Parathyroid adenoma (tissue), 2 donors: ENCODE measurements around the gene PITX1.

ENCODE experiments used
- H2AFZ ChIP-seq: fragments of 300-600 bp; sonication (generic); one replicate; pipeline ENCODE4 v1.7.0; 2017; ENCODE audit warnings: antibody characterized with exemption, mild to moderate bottlenecking
- H3K27ac ChIP-seq: fragments of 300-600 bp; sonication (generic); one replicate; pipeline ENCODE4 v1.7.0; 2017
- H3K27me3 ChIP-seq: fragments of 300-600 bp; sonication (generic); one replicate; pipeline ENCODE4 v1.7.0; 2017; ENCODE audit warnings: low read length; ENCODE audit not compliant: control insufficient read depth, insufficient read depth
- H3K36me3 ChIP-seq: fragments of 300-600 bp; sonication (generic); one replicate; pipeline ENCODE4 v1.7.0; 2017; ENCODE audit warnings: low read length; ENCODE audit not compliant: control insufficient read depth, insufficient read depth
- H3K4me1 ChIP-seq: fragments of 300-600 bp; sonication (generic); one replicate; pipeline ENCODE4 v1.7.0; 2017; ENCODE audit warnings: control low read depth
- H3K4me2 ChIP-seq: fragments of 300-600 bp; sonication (generic); one replicate; pipeline ENCODE4 v1.7.0; 2017; ENCODE audit warnings: low read length
- H3K4me3 ChIP-seq: fragments of 300-600 bp; sonication (generic); one replicate; pipeline ENCODE4 v1.7.0; 2017; ENCODE audit warnings: low read depth, low read length
- H3K79me2 ChIP-seq: fragments of 300-600 bp; sonication (generic); one replicate; pipeline ENCODE4 v1.7.0; 2017; ENCODE audit warnings: control low read depth
- H3K9ac ChIP-seq: fragments of 300-600 bp; sonication (generic); one replicate; pipeline ENCODE4 v1.7.0; 2017; ENCODE audit warnings: mild to moderate bottlenecking
- H3K9me3 ChIP-seq: fragments of 300-600 bp; sonication (generic); one replicate; pipeline ENCODE4 v1.7.0; 2017; ENCODE audit warnings: low read length; ENCODE audit not compliant: control insufficient read depth
- CTCF ChIP-seq: fragments of 300-600 bp; sonication (generic); IDR thresholded peaks from one replicate; pipeline ENCODE4 v1.7.0; 2017; ENCODE audit warnings: antibody characterized with exemption, mild to moderate bottlenecking
- donor health status: primary hyperparathyroidism.

Gene PITX1

GRCh38 chr5:135063511-135064234, 29.6 kb upstream of the PITX1 start:
- Histone ChIP-seq H3K36me3 (no peaks in the 10 kb centered on the region), H3K27me3 (no peaks in the 10 kb centered on the region), H3K4me3 (no peak overlapping the region), H3K4me1 (no peaks in the 10 kb centered on the region), H3K27ac (no peak overlapping the region), H3K9me3 (no peaks in the 10 kb centered on the region), H3K4me2 (no peak overlapping the region), H3K79me2 (no peaks in the 10 kb centered on the region), H3K9ac (no peak overlapping the region), H2AFZ (no peak overlapping the region)
- no peak for TF ChIP-seq CTCF

GRCh38 chr5:135063056-135063445, 29.0 kb upstream of the PITX1 start:
- Histone ChIP-seq H3K9ac (no peak overlapping the region), H3K27me3 (no peaks in the 10 kb centered on the region), H3K79me2 (no peaks in the 10 kb centered on the region), H3K4me3 (no peak overlapping the region), H3K36me3 (no peaks in the 10 kb centered on the region), H3K27ac (no peak overlapping the region), H3K4me2 (no peak overlapping the region), H3K9me3 (no peaks in the 10 kb centered on the region), H2AFZ (no peak overlapping the region), H3K4me1 (no peaks in the 10 kb centered on the region)
- TF ChIP-seq CTCF: no peak

GRCh38 chr5:135062216-135063055, 28.4 kb upstream of the PITX1 start:
- H2AFZ ChIP-seq: no peak overlapping the region
- H3K4me3 ChIP-seq: no peak overlapping the region
- H3K4me1 ChIP-seq: no peaks in the 10 kb centered on the region
- H3K27ac ChIP-seq: no peak overlapping the region
- no peaks in the 10 kb centered on the region for H3K79me2 ChIP-seq
- no peak for TF ChIP-seq CTCF
- no peaks in the 10 kb centered on the region for H3K9me3 ChIP-seq
- H3K4me2 ChIP-seq: no peak overlapping the region
- H3K9ac ChIP-seq: no peak overlapping the region
- no peaks in the 10 kb centered on the region for H3K27me3 ChIP-seq
- H3K36me3 ChIP-seq: no peaks in the 10 kb centered on the region

GRCh38 chr5:135061001-135061400, 27.0 kb upstream of the PITX1 start:
- Histone ChIP-seq H3K9ac (no peak overlapping the region), H3K36me3 (no peaks in the 10 kb centered on the region), H3K9me3 (no peaks in the 10 kb centered on the region), H3K27me3 (no peaks in the 10 kb centered on the region), H3K4me3 (no peak overlapping the region), H3K79me2 (no peaks in the 10 kb centered on the region), H3K27ac (no peak overlapping the region), H2AFZ (no peak overlapping the region), H3K4me2 (no peak overlapping the region), H3K4me1 (no peaks in the 10 kb centered on the region)
- no peak for TF ChIP-seq CTCF
